Fibroblast of skin of right quadriceps (primary cell): ENCODE results near the gene NAXE.
"Not testable (repeated sequence)": the region's sequence is repeated elsewhere in the genome, so short reads cannot be mapped to it uniquely, and the experiment has no call there.

ENCODE experiments used
- DNase-seq: peaks from one replicate; pipeline ENCODE4 v3.0.0-alpha.2; 2013

Gene NAXE

DNA sequence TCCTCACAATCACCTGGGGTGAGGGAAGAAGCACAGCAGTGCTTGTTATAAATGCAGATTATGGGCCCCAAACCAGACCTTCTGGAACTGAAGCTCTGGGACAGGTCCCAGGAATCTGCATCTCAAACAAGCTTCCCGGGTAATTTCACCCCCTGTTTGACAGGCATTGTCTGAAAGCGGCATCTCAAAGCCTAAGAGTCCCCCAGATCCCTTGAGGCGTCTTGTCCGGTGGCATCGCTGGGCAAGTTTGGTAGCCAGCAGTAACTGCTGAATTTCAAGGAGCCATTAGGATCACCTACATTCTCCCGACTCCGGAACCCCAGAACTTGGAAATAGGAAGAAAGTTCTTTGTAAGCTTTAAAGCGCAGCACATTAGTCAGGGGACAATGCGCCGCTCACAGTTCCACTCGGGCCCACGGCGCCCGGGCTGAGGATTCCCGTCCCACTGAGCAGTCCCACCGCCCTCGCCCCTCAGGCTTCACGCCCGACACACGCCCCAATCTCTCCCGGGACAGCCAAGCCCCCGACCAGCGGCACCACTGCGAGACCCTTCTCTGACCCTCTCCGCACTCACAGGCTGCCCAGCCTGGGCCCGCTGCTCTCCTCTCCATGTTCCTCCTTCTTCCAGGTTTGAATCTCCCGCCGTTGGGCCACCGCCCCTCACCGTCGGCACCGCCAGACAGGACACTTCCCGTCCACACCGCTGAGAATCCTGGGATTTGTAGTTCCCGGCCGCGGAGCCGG is 19.5 kb upstream of the NAXE start, which contains the start of gene IQGAP3:
Gene IQGAP3 (minus strand): TSS at position 647 of the 744 bp plus-strand sequence. CDS start 36 bp downstream, at position 611.
- peak; percentile 80 for DNase-seq

DNA sequence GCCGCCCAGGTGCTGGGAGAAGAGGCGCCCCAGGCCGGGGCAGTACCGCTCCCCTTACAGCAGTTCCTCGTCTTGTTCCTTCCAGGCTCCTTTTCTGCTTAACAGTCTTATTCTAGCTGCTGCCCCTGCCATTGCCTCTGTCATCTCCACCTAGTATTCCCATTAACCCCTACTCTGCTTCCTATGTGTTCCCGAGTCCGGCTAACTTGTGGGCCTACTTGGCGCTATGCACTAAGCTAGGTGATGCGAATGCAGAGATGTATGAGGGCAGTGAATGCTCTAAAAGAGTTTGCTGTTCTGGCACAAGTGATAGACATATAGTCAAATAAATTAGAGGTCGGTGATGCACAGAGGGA is 18.9 kb upstream of the NAXE start:
- DNase-seq: no peak

DNA sequence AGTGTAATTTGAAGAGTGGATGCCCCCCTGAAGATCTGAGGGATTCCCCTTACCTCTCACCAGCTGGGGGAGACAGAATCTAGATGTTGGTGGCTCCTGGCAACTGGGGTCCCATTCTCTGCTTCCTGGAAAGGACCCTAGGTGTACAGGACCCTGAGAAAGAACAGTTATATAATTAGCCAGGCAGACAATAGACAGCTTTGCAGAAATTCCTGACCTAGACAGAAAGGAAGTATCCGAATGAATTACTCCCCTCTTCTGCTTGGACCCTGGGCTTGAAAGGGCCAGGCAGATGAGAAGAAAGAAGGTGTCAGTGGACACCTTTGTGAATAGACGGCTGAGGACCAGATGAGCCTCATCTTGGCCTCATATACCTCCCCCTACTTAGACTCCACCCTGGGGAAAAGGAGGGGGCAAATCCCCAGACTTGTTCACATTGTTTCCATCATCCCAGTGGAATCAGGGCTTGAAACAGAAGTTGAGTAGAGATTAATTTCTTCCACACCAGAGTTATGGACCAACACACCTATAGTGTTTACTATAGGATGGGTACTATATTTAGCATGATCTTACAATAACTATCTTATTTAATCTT is 17.4 kb upstream of the NAXE start:
- no peak for DNase-seq

DNA sequence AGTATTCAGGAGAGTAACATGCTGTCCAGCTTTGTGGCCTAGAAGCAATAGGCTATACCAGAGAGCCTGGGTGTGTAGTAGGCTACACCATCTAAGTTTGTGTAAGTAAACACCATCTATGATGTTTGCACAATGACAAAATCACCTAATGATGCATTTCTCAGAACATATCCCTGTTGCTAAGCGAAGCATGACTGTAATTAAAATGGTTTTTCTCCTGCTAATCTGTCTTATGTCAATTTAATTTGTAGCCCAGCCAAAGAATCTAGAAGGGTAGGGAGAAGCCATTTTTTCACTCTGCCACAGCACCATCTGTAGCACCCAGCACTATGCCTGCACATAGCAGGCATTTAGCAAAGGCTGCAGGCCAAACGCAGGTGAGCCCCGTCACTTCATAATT is 14.0 kb upstream of the NAXE start:
- no peak for DNase-seq

DNA sequence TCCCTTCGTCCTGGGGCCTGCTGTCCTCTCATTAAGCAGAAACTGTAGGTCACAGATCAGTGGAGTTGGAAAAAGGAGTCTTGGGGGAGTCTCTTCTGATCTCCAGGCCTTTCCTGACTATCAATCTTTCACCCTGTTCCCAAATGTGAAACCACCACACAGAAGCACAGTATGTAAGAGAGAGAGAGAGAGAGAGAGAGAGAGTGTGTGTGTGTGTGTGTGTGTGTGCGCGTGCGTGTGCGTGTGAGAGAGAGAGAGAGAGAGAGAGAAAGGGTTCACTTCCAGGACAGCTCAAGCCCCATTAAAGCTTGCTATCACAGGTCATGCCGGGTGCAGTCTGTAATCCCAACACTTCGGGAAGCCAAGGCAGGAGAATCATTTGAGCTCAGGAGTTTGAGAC is 13.5 kb upstream of the NAXE start:
- DNase-seq: no peak

DNA sequence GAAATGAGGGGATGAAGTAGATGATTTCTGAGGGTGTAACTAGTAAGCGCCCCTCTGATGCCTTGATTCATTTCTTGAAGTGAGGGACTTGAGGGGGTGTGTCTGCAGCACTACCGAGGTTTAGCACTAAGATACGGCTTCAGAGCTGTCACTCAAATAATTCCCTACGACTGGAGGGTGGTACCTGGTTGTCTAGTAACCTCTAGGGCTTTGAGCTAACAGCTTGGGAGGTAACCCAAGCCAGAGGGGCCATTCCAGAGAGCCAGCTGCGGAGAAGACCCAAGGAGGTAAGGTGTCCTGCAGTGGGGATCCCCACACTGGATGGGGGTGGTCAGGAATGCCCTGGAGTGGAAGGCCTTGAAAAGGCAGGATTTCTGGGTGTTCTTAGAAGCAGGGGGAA is 12.1 kb upstream of the NAXE start, which contains the start of gene TTC24:
Gene TTC24 (plus strand): TSS at position 252 of the 400 bp plus-strand sequence. CDS start 1,642 bp downstream, outside the sequence.
- no peak for DNase-seq

DNA sequence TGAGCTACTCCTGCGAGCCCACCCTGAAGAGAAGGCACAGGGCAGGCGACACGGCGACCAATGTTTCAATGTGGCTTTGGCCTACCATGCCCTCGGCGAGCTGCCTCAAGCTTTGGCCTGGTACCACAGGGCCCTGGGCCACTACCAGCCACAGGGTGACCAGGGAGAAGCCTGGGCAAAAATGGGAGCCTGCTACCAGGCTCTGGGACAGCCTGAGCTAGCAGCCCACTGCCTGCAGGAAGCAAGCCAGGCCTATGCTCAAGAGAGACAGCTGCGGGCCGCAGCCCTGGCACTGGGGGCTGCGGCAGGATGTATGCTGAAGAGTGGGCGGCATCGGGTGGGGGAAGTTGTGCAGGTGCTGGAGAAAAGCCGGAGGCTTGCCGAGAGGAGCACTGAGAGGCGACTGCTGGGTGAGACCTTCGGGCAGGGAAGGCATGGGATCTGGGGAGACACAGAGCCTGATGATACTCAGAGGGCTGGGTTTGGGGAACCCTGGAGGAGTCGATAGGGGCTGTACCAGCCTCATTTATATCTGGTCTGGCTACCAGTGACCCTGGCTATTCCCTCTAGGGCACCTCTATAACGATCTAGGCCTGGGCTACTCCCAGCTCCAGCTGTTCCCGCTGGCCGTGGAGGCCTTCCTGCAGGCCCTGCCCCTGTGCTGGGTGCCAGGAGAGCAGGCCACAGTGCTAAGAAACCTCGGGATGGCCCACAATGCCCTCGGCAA is 9.8 kb upstream of the NAXE start:
- no peak for DNase-seq

DNA sequence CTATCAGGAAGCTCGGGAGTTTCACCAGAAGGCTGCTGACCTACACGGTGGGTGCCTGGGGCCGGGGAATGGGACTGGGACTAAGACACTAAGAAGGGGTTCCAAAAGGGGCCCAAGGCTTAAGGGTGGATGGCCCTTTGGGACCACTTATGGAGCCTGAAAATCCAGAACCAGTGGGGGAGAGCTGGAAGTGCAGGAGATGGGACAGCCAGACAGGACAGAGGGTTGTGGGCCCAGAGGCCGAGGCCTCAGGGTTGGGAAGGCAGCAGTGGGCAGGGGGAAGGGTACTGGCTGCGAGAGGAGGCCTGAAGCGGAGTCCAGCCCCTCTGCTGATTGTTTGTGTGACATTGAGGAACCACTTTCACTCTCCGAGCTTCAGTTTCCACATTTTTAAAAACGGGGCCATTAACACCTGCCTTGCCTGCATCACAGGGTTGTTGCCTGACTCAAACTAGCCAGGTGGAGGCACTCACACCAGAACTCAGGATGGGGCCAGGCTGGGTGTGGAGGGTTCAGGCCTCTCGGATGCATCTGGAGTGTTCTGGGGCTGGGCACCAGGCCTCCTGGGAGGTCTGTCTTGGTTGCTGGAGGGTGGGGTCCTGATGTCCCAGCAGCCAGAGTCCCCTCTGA is 9.1 kb upstream of the NAXE start:
- no peak for DNase-seq

DNA sequence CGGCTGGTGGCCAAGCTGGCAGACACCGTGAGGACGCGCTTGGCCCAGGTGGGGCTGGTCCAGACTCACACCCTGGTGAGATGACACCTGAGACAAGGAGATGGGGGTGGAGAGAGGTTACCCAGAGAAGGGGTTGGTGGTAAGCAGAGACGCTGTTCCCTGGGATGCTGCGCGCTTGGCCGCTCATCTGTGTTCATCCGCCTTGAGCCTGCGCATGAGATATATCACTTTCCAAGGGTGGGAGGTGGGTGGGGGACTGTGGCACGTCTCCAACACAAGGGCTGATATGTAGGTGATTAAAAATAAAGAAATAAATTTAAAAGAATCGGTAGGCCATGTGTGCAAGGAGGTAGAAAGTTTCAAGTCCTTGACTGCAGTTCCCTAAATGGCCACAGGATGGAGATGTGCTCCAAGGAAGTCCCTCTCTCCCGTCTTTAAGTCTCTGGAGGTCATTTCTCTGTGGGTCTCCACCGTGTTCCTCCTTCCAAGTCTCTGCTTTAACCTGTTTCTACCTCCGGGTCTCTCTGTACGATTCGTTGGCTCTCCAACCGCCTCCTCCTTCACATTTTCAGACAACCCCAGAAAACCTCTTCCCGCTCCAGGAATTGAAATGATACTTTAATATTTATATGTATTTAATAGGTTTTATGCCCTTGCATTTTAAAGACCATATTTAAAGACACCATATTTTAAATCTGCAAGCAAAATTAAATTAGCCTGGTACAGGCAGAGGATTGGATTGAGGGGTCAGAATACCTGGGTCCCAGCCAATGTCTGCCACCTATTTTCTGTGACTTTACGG is 7.6 kb upstream of the NAXE start:
- peak; percentile 71 for DNase-seq

DNA sequence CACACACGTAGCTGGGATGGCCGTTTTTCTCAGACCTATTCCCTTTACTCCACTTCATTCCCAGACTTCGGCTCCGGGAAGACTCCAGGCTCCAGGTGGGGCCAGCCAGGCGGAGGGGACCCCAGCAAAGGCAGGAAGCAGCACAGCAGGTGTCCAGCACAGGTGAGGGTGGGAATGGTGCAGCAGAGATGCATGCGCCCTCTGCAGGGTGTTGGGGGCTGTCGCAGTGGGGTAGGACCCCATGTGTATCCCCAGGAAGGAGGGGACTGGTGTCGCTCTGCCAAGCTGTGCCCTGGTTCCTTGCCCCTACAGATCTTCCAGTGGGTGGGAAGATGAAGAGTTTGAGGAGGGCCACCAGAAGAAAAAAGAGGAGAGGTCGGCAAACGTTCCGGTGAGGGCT is 6.8 kb upstream of the NAXE start:
- no peak for DNase-seq

DNA sequence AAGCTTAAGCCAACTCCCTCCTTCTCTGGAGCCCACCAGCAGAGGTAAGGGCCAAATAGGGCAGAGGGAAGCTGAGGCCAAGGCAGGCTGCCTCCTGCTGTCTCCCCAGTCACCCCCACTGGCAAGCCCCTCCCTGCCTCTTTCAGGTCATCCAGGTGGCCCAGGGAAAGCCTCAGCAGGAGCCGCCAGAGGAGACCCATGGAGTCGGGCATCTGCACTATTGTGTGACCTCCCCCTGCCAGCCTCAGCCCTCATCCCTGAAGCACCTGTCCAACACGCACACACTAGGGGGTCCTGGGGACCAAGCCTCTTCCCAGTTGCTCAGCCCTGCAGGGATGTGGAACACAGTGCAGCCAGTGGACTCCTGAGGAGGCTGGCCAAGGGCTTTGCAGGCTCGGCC is 5.3 kb upstream of the NAXE start:
- no peak for DNase-seq

DNA sequence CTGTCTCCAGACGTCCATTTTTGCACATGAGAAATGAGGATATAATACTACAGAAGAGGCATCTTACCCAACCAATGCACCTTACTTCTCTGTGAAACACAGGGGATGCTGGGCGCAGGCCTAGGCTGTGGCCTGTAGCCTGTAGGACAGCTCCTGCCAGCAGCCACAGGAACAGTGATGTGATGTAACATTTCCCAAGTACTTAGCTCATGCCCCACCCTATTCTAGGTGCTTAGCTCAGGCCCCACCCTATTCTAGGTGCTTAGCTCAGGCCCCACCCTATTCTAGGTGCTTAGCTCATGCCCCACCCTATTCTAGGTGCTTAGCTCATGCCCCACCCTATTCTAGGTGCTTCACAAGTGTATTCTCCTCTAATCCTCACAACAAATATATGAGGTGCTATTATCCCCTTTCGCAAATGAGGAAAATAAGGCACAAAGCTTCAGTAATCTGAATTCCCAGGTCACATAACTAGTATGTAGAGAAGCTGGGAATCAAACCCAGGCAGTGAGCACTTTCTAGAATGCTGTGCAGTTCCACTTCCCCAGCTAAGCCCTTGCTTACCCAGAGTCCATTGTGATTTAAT is 4.6 kb upstream of the NAXE start:
- DNase-seq: no peak

DNA sequence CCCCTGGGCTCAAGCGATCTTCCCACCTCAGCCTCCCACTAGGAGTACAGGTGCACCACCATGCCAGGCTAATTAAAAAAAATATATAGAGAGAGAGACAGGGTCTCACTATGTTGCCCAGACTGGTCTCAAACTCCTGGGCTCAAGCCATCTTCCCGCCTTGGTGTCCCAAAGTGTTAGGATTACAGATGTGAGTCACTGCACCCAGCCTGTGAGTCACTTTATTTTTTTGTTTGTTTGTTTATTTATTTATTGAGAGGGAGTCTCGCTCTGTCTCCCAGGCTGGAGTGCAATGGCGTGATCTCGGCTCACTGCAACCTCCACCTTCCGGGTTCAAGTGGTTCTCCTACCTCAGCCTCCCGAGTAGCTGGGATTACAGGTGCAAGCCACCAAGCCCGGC is 3.6 kb upstream of the NAXE start:
- DNase-seq: not testable (repeated sequence)

DNA sequence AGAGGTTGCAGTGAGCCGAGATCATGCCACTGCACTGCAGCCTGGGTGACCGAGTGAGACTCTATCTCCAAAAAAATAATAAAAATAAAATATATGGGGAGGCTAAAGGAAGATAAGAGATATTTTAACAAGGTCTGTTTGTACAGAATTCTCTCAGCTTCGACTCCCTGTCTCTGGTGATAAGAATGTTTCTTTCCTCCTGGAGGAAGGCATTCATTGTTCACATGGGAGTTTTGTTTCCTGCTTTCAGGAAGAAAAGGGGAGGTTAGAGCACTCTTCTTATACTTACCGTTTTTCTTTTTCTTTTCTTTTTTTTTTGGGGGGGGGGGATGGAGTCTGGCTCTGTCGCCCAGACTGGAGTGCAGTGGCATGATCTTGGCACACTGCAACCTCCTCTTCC is 2.0 kb upstream of the NAXE start:
- DNase-seq: no peak

DNA sequence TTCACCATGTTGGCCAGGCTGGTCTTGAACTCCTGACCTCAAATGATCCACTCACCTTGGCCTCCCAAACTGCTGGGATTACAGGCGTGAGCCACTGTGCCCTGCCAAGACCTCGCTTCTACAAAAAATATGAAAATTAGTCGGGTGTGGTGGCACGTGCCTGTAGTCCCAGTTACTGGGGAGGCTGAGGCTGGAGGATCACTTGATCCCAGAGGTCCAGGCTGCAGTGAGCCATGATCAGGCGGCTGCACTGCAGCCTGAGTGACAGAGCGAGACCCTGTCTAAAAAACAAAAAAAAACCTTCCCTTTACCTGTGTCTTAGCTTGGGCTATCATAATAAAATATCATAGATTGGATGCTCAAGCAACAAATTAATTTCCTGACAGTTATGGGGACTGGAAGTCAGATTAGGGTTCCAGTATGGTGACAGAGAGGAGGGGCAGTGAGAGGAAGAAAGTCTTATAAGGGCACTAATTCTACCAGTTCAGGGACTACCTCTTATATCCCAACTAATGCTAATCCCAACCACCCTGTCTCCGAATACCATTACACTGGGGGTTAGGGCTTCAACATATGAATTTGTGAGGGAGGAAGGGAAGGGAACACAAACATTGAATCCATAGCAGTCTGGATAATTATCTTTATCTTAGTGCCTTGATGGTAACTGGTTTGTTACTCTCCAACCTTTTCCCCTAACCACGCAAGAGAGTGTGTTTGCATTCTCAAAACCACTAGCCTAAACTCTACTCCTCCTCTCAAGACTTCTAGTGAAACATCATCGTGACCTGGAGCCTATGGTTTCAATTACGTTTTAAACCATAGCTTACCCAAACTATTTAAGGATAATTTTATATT is 1.0 kb upstream of the NAXE start:
- DNase-seq: no peak

DNA sequence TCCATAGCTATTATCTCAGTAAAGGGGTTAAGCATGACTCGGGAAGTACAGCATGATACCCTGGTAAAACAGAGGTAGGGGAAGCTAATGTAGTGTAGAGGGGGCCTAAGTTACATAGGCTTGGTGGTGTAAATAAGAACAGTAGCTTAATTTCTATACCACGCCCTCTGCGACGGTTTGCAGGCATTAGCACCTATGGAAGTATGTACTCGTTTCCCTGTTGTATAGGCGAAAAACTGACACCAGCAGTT is 470 bp upstream of the NAXE start:
- DNase-seq: no peak

DNA sequence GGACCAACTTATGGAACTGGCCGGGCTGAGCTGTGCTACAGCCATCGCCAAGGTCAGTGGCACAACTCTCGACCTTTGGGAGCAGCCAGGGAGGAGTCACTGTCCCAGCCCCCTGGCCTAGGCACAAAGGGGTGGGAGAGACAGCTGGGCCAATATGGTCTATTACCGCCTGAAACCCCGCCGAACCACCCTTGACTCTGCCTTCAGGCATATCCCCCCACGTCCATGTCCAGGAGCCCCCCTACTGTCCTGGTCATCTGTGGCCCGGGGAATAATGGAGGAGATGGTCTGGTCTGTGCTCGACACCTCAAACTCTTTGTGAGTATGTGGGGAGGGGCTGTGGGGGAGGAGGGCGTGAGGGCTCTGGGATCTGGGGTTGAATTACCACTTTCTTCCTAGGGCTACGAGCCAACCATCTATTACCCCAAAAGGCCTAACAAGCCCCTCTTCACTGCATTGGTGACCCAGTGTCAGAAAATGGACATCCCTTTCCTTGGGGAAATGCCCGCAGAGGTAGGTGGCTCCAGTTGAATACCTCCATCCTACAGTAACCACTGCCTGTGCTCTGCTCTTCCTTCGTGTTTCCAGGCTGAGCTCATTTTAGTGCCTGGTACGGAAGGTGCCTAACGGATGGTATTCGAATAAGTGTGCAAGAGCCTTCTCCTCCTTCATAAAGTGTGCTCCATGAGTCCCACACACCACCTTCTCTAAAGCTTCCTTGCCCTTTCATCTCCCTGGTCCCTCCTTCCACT is 758 bp downstream of the NAXE start:
- DNase-seq: no peak

DNA sequence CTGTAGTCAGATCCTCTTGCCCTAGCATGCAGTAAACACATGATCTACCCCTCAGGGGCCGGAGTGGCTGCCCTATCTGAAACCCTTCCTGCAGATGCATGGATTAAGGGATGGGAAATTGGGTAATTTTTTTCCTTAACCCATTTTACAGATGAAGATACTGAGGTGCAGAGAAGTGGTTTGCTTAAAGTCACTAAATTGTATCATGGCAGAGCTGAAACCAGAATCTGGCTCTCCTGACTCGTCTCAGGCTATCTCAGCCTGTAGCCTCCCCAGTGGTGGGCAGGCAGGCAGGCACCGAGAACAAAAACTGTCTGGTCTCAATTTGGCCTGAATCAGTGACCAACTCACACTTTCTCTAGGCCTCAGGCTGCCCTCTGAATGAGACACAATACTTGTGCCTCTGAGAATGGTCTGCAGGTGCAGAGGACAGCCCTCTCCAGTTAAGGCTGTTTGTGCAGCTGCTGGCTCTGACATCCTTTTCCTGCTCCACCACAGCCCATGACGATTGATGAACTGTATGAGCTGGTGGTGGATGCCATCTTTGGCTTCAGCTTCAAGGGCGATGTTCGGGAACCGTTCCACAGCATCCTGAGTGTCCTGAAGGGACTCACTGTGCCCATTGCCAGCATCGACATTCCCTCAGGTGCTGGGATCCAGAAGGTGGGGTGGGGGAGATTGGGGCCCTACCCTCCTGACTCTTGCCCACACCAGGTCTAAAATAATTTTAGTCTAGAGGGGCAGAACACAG is 1.5 kb downstream of the NAXE start:
- DNase-seq: no peak

DNA sequence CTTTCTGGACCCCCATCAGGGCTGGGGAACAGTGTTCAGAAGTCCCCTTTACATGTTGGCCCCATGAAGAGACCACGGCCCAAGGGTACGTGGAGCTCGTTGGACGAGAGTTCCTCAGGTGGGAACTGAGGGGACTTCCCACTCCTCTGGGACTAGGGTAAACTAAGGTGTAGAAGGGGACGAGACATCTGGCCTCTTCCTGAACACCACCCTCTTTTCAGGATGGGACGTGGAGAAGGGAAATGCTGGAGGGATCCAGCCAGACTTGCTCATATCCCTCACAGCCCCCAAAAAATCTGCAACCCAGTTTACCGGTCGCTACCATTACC is 2.0 kb downstream of the NAXE start:
- DNase-seq: no peak

DNA sequence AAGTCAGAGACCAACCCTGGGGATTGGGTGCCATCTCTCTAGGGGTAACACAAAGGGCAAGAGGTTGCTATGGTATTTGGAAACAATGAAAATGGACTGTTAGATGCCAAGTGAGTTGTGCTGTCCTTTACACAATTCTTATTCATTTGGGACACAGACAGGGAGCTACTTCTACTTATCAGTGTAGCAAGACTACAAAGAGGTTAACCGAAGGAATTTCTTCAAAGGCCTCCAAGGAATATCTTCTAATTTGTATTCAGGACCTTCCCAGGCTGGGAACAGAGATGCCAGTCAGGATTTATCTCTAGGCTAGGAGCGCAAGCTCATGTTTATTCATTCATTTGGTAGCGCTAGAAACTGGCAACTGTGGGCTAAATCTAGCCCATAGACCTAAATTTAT is 2.6 kb downstream of the NAXE start:
- DNase-seq: no peak
